PFSK-1 (cell line): Measurements from ENCODE around the gene SUSD4.

Experiments
- POLR2AphosphoS5 ChIP-seq: IDR thresholded peaks from 2 replicates; pipeline ENCODE4 v1.6.1; 2012; ENCODE audit warnings: low read depth, mild to moderate bottlenecking, control low read depth, low read length, moderate library complexity
- REST ChIP-seq, 2 experiments: IDR thresholded peaks; 2 replicates each; pipeline versions ENCODE4 v1.6.1 to v1.8.0; 2011 to 2012; ENCODE audit warnings: low read depth in 2 of 2, low read length in 2 of 2, control low read depth in 1 of 2, inconsistent platforms in 1 of 2, mild to moderate bottlenecking in 1 of 2, moderate library complexity in 1 of 2; ENCODE audit not compliant: insufficient read depth in 1 of 2
- SIN3A ChIP-seq: IDR thresholded peaks from 2 replicates; pipeline ENCODE4 v1.6.1; 2012; ENCODE audit warnings: mild to moderate bottlenecking, low read length, moderate library complexity, borderline replicate concordance; ENCODE audit not compliant: insufficient read depth
- TAF1 ChIP-seq: IDR thresholded peaks from 2 replicates; pipeline ENCODE4 v1.6.1; 2012; ENCODE audit warnings: low read length, control low read depth, borderline replicate concordance; ENCODE audit not compliant: insufficient read depth

- TF ChIP-seq SIN3A (no peak), REST (IDR thresholded peaks at IDR 0.05; ENCODE audit: insufficient read depth in 1 of 2, low read depth in 2 of 2, low read length in 2 of 2) (no peak), POLR2AphosphoS5 (no peak), TAF1 (no peak)
Measured at GRCh38 chr1:223189525-223189902, 174.5 kb downstream of the SUSD4 start.
